Mammary epithelial cell (primary cell): ENCODE data around the gene QRICH1.

Source experiments
- EZH2 ChIP-seq: IDR thresholded peaks from 2 replicates; pipeline ENCODE4 v1.6.1; 2012; ENCODE audit warnings: low read length, inconsistent platforms, borderline replicate concordance
- TF ChIP-seq, protein P1 (sequence below), 2 donors: IDR thresholded peaks in 1 of 2; conservative IDR thresholded peaks in 1 of 2; 2 replicates each; pipeline ENCODE4 v1.5.1; 2011 to 2012; ENCODE audit warnings: inconsistent platforms in 2 of 2, low read length in 2 of 2, mild to moderate bottlenecking in 2 of 2, control low read depth in 1 of 2, low read depth in 1 of 2; ENCODE audit not compliant: insufficient read depth in 1 of 2; ENCODE audit errors: extremely low read depth in 1 of 2

DNA sequence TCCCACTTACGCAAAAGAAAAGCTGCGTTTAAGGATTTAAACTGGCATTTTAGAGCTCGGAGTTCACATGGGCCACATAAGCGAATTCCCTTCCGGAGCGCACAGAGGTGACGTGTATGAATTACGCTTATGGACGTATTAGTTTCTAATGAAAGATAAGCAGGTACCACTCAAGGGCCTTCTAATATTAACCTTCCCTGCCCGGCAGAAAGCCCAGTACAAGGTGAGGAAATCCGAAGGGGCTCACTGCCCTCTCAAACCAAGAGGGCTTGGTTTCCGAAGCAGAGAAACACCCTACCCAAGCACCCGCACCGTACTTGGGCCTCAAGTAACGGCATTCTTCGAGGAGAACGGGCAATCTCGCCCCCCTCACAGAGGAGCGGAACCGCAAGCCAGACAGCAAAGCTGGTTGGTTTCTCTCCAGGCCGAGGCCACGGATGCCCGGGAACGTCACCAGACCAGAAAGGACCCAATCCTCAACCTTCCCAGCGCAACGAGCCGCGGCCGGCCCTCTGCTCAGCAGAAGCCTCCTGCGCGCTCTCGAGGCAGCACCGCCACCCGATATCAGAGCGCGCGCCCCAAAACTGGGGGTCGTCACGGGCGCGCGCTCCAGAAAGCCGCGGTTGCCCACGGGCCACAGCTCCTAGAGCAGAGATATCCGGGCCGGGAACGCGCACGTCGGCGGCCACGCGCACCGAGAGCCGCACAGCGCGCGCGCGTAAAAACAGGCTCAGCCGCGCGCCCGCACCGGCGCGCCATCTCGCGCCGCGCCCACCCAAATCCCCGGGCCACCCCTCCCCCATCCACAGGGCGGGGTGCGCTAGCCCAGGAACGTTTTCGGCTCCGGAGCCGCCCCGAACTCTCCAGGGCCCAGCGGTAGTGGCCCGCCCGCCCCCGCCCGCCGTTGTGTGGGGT, 676 bp downstream of the QRICH1 start:
- TF ChIP-seq, protein P1, sequence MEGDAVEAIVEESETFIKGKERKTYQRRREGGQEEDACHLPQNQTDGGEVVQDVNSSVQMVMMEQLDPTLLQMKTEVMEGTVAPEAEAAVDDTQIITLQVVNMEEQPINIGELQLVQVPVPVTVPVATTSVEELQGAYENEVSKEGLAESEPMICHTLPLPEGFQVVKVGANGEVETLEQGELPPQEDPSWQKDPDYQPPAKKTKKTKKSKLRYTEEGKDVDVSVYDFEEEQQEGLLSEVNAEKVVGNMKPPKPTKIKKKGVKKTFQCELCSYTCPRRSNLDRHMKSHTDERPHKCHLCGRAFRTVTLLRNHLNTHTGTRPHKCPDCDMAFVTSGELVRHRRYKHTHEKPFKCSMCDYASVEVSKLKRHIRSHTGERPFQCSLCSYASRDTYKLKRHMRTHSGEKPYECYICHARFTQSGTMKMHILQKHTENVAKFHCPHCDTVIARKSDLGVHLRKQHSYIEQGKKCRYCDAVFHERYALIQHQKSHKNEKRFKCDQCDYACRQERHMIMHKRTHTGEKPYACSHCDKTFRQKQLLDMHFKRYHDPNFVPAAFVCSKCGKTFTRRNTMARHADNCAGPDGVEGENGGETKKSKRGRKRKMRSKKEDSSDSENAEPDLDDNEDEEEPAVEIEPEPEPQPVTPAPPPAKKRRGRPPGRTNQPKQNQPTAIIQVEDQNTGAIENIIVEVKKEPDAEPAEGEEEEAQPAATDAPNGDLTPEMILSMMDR (conservative IDR thresholded peaks at IDR 0.05 in 1 of 2, IDR thresholded peaks at IDR 0.05 in 1 of 2; ENCODE audit: extremely low read depth in 1 of 2, insufficient read depth in 1 of 2, low read depth in 1 of 2, low read length in 2 of 2): no peak
- no peak for TF ChIP-seq EZH2
